ENCODE data around the gene OXCT1.

- TF ChIP-seq, protein P1, sequence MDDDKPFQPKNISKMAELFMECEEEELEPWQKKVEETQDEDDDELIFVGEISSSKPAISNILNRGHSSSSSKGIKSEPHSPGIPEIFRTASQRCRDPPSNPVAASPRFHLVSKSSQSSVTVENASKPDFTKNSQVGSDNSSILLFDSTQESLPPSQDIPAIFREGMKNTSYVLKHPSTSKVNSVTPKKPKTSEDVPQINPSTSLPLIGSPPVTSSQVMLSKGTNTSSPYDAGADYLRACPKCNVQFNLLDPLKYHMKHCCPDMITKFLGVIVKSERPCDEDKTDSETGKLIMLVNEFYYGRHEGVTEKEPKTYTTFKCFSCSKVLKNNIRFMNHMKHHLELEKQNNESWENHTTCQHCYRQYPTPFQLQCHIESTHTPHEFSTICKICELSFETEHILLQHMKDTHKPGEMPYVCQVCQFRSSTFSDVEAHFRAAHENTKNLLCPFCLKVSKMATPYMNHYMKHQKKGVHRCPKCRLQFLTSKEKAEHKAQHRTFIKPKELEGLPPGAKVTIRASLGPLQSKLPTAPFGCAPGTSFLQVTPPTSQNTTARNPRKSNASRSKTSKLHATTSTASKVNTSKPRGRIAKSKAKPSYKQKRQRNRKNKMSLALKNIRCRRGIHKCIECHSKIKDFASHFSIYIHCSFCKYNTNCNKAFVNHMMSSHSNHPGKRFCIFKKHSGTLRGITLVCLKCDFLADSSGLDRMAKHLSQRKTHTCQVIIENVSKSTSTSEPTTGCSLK (tag by site-specific recombination; IDR thresholded peaks at IDR 0.05), result no peak
- TF ChIP-seq, protein P2, sequence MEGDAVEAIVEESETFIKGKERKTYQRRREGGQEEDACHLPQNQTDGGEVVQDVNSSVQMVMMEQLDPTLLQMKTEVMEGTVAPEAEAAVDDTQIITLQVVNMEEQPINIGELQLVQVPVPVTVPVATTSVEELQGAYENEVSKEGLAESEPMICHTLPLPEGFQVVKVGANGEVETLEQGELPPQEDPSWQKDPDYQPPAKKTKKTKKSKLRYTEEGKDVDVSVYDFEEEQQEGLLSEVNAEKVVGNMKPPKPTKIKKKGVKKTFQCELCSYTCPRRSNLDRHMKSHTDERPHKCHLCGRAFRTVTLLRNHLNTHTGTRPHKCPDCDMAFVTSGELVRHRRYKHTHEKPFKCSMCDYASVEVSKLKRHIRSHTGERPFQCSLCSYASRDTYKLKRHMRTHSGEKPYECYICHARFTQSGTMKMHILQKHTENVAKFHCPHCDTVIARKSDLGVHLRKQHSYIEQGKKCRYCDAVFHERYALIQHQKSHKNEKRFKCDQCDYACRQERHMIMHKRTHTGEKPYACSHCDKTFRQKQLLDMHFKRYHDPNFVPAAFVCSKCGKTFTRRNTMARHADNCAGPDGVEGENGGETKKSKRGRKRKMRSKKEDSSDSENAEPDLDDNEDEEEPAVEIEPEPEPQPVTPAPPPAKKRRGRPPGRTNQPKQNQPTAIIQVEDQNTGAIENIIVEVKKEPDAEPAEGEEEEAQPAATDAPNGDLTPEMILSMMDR (tag by site-specific recombination; IDR thresholded peaks at IDR 0.05), result peak; percentile 66
- TF ChIP-seq ZNF121 (tag by site-specific recombination; IDR thresholded peaks at IDR 0.05) (no peak), MYNN (tag by site-specific recombination; IDR thresholded peaks at IDR 0.05; ENCODE audit: borderline replicate concordance) (no peak)
- TF ChIP-seq, protein P3, sequence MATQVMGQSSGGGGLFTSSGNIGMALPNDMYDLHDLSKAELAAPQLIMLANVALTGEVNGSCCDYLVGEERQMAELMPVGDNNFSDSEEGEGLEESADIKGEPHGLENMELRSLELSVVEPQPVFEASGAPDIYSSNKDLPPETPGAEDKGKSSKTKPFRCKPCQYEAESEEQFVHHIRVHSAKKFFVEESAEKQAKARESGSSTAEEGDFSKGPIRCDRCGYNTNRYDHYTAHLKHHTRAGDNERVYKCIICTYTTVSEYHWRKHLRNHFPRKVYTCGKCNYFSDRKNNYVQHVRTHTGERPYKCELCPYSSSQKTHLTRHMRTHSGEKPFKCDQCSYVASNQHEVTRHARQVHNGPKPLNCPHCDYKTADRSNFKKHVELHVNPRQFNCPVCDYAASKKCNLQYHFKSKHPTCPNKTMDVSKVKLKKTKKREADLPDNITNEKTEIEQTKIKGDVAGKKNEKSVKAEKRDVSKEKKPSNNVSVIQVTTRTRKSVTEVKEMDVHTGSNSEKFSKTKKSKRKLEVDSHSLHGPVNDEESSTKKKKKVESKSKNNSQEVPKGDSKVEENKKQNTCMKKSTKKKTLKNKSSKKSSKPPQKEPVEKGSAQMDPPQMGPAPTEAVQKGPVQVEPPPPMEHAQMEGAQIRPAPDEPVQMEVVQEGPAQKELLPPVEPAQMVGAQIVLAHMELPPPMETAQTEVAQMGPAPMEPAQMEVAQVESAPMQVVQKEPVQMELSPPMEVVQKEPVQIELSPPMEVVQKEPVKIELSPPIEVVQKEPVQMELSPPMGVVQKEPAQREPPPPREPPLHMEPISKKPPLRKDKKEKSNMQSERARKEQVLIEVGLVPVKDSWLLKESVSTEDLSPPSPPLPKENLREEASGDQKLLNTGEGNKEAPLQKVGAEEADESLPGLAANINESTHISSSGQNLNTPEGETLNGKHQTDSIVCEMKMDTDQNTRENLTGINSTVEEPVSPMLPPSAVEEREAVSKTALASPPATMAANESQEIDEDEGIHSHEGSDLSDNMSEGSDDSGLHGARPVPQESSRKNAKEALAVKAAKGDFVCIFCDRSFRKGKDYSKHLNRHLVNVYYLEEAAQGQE (tag by site-specific recombination; IDR thresholded peaks at IDR 0.05), result no peak
These were observed 26.5 kb downstream of the OXCT1 start for GRCh38 chr5:41843456-41844370.

All from HEK293 (cell line).